ENCODE measurements around the gene GAS1. TPM values are rescaled to one million over a fixed set of nuclear protein-coding genes. Genes with fewer than 3 reads are reported as not detected.
A peak's percentile ranks its signal among the peaks of the same experiment; 100 is the strongest.

The GAS1 gene
- total RNA-seq, 1 donor from 2014 or later, result 0.65 TPM

- no peak for DNase-seq (ENCODE audit: low read depth)
Observed at GRCh38 chr9:86926145-86926544, 21.2 kb downstream of the GAS1 start.

GRCh38 chr9:86925686-86926085 is 21.6 kb downstream of the GAS1 start:
- peak; percentile 60 for DNase-seq (ENCODE audit: low read depth)

- DNase-seq (ENCODE audit: low read depth), result no peak
Observed at GRCh38 chr9:86924206-86924605, 23.1 kb downstream of the GAS1 start.

GRCh38 chr9:86921151-86921923 is 26.0 kb downstream of the GAS1 start:
- DNase-seq (ENCODE audit: low read depth), result no peak

GRCh38 chr9:86918556-86918955 is 28.8 kb downstream of the GAS1 start:
- DNase-seq (ENCODE audit: low read depth), result no peak

- no peak for DNase-seq (ENCODE audit: low read depth)
Observed at GRCh38 chr9:86912210-86912609, 35.1 kb downstream of the GAS1 start.

GRCh38 chr9:86909388-86909787 is 37.9 kb downstream of the GAS1 start:
- no peak for DNase-seq (ENCODE audit: low read depth)

GRCh38 chr9:86908261-86908660 is 39.0 kb downstream of the GAS1 start:
- no peak for DNase-seq (ENCODE audit: low read depth)

- DNase-seq (ENCODE audit: low read depth), result no peak
Observed at GRCh38 chr9:86907346-86907745, 40.0 kb downstream of the GAS1 start.

- DNase-seq (ENCODE audit: low read depth), result no peak
Observed at GRCh38 chr9:86903734-86904085, 43.6 kb downstream of the GAS1 start.

- peak; percentile 15 for DNase-seq (ENCODE audit: low read depth)
Observed at GRCh38 chr9:86902991-86903733, 44.1 kb downstream of the GAS1 start.

- DNase-seq (ENCODE audit: low read depth), result no peak
Observed at GRCh38 chr9:86902586-86902985, 44.7 kb downstream of the GAS1 start.

GRCh38 chr9:86902176-86902575 is 45.1 kb downstream of the GAS1 start:
- no peak for DNase-seq (ENCODE audit: low read depth)

GRCh38 chr9:86901511-86901910 is 45.8 kb downstream of the GAS1 start:
- DNase-seq (ENCODE audit: low read depth), result no peak

Measured in renal cortical epithelial cell (primary cell).